Inflammatory macrophage (primary cell): ENCODE results near the gene HLCS.

Source experiments
- DNase-seq, 2 donors: peaks; one replicate each; pipeline ENCODE4 v3.0.0-alpha.2; 2020 to 2022

HLCS gene

DNA sequence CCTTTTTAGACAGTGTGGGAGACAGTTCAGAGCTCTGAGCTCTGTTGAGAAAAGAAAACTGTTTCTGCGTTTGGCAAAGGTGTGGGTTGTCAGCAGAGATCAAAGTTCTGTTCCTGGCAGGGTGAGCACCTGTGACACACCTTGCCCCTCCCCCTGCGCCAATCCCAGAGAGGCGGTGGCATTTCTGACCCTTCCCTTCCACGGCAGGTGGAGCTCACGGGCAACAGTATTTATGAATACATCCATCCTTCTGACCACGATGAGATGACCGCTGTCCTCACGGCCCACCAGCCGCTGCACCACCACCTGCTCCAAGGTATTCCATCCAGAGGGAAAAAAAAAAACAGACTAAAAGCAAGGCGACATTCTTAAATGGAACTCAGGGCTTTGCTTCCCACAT lies 246.9 kb downstream of the HLCS start:
- no peak for DNase-seq

DNA sequence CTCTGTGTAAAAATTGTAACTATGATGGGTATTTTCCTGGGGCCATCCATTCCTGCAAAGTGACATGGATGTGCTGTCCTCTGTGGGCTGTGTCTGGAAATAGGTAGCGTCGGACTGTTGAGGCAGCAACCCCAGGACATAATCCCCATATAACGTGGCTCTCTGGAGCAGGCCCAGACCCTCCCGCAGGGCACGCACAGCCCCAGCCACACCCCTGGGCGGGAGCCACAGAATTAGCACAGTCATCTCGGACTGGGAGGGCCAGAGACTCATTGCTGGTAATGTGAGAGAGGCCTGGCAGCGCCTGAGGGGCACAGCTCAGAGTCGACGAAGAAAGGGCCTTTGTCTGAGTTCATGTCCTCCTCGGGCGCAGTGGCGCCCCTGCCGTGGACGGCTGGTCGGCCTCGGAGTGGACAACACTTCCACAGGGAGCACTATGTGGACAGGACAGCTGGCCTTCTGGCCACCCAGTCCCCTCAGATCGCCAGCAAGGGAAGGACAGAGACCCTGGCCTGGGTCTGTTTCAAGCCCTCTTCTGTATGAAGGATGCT lies 247.4 kb downstream of the HLCS start:
- no peak for DNase-seq

DNA sequence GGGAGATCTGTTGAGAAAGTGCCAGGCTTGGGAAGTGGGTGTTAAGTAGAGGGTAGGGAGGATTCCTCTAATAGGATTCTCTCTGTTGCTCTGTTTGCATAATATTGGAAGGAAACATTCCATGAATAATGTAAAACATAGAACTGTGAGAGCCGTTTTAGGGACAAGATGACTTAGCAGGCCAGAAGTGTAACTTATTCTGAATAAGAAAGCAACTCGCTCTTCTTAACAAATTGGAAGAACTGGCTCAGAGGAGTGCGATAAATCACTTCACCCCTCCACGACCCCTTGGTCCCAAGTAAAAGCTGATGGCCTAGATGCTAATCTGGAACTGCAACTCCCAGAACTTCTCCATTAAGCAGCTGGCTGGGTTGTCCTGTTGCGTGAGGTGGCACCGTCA lies 248.5 kb downstream of the HLCS start:
- no peak for DNase-seq

DNA sequence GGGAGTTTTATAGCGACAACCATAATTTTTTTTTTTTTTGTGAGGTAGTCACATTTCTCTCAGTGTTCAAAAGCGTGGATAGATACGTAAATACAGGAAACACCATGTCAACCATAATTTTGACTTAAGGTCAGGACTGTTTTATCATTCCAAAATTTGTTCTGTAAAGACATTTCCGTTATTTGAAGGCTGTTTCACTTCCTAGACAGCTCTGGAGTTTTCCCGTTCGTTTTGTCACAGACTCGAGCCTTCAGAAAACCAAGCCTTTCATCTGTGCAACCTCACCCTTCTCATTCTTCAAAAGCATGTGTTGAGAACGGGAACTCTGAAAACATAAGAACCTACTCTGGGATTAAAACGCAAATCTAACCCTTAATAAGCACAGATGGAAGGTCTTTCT lies 249.6 kb downstream of the HLCS start:
- DNase-seq: no peak

DNA sequence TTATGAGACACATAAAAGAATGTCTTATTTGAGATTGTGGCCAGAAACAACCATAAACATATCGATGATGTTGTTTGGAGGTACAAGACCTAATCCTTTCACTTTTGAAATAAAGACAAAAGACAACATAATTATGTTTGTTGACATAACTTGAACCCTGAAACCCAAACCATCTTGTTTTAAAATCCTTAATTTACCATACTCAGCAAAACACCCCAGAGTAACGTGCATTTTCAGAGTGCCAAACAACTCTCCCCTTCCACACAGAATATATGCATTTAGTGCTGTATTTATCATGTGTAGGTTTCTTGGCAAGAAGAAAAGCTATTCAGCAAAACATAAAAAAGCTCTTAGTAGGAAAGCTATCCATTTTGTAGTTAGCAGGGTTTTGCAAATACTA lies 250.1 kb downstream of the HLCS start:
- DNase-seq: no peak

DNA sequence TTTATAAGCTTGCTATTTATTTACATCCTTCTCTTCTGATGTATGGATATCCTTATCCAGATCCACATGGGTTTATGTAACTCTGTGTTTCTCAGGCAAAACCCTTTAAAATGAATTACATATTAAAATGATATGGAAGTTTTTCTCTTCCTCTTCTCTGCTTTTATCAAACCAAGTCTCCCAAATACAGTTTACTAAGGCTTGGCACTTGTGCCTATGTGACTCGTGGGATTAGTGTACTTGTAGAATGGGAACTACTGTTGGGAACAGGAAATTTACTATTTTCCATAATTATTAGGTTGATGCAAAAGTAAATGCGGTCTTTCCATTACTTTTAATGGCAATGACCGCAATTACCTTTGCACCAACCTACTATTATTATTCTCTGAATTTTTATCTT lies 252.7 kb downstream of the HLCS start:
- no peak for DNase-seq

DNA sequence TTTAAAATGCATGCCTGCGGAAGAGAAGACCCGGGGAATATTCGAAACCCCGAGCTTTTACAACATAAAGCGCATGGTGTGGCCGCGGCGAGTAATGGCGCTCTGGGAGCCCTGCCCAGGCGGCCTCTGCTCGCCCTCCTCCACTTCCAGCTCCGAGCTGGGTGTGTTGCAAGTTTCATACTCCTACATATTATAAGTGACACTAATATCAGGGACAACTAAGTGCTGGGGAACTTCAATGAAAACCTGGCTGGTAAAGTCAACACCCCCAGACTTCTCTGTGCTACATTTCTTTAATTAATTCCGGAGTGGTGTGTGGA lies 255.8 kb downstream of the HLCS start:
- DNase-seq: peak; percentile 55 to 72

DNA sequence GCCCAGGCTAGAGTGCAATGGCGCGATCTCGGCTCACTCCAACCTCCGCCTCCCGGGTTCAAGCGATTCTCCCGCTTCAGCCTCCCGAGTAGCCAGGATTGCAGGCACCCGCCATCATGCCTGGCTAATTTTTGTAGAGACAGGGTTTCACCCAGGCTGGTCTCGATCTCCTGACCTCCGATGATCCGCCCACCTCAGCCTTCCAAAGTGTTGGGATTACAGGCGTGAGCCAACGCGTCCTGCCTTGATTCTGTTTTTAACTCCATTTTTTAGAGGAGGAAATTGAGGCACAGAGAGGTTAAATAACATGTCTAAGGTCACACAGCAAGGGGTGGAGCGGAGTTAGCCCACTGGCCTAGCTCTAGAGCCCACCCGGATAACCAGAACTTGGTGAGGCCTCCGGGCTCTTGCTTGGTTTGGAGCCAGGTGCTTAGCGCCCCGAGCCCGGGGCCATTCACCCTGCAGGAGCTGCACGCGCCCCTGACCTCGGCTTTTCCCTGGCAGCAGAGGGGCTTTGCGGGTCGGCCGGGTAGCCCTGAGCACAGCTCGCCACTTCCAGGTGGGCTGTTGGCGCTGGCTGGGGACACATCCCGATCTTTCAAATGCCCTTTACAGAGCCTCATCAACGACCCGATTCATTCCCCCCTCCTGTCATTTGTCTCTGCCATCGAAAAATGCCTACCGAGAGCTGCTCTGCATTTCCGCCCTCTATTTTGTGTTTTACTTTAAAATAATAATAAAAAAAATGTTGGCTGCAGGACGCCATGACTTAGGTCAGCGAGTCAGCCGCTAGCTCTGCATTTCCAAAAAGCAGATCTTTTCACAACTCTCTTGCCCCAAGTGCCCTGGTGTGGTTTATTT lies 256.4 kb downstream of the HLCS start:
- no peak for DNase-seq

DNA sequence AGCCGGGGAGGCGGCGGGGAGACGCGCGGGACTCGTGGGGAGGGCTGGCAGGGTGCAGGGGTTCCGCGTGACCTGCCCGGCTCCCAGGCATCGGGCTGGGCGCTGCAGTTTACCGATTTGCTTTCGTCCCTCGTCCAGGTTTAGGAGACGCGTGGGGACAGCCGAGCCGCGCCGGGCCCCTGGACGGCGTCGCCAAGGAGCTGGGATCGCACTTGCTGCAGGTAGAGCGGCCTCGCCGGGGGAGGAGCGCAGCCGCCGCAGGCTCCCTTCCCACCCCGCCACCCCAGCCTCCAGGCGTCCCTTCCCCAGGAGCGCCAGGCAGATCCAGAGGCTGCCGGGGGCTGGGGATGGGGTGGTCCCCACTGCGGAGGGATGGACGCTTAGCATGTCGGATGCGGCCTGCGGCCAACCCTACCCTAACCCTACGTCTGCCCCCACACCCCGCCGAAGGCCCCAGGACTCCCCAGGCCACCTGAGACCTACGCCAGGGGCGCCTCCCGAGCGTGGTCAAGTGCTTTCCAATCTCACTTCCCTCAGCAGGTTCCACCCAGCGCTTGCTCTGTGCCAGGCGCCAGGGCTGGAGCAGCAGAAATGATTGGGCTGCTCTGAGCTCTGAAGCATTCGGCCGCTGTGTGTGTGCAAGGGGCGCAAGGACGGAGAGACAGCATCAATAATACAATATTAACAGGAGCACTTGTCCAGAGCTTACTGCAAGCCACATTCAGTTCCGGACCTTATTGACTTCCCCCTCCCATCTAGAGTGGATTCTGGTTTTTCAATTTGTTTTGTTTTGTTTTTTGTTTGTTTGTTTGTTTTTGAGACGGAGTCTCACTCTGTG lies 257.2 kb downstream of the HLCS start:
- DNase-seq: no peak

DNA sequence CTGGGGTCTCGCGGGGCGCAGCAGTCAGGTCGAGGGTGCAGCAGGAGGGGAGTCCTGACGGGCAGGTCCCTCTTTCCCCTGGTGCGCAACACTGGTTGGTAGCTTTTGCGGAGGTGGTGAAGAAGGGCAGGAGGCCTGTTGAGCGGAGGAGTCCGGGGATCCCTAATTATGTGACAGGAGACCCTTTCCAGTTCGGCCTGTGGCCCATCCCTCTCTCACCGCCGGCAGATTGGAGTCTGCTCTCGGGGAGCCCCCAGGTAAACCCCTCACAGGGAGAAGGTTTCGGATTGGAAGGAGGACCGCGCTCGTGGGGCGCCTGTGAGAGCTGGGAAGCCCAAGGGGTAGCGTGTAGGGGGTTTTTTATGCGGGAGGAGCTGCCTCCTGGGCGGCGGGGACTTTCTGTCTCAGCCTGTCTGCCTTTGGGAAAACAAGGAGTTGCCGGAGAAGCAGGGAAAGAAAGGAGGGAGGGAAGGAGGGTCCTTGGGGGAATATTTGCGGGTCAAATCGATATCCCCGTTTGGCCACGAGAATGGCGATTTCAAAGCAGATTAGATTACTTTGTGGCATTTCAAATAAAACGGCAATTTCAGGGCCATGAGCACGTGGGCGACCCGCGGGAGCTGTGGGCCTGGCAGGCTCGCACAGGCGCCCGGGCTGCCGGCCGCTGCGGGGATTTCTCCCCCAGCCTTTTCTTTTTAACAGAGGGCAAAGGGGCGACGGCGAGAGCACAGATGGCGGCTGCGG lies 258.0 kb downstream of the HLCS start:
- DNase-seq: no peak

DNA sequence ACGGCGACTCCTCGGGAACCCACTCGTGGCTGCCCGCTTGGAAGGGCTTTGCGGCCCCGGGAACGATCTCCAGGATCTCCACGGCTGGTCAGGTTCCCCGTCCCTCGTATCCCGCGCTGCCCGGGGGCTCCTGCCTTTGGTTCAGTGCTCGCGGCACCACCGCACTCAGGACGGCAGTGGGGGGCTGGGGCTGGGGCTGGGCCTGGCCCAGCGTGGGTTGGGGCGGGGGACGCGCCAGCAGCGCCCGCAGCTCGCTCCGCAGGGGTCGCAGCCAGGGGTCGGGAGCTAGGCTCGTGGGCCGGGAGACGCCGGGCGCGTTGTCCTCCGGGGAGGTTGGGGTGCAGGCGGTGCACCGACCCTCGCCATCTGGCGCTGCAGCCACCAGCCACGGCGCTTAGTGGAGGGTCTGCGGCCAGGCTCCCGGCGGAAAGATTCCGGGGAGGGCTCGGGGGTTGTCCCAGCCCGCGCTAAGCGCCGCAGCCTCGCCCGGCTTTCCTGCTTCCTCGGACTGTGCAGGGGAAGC lies 258.6 kb downstream of the HLCS start:
- no peak for DNase-seq

DNA sequence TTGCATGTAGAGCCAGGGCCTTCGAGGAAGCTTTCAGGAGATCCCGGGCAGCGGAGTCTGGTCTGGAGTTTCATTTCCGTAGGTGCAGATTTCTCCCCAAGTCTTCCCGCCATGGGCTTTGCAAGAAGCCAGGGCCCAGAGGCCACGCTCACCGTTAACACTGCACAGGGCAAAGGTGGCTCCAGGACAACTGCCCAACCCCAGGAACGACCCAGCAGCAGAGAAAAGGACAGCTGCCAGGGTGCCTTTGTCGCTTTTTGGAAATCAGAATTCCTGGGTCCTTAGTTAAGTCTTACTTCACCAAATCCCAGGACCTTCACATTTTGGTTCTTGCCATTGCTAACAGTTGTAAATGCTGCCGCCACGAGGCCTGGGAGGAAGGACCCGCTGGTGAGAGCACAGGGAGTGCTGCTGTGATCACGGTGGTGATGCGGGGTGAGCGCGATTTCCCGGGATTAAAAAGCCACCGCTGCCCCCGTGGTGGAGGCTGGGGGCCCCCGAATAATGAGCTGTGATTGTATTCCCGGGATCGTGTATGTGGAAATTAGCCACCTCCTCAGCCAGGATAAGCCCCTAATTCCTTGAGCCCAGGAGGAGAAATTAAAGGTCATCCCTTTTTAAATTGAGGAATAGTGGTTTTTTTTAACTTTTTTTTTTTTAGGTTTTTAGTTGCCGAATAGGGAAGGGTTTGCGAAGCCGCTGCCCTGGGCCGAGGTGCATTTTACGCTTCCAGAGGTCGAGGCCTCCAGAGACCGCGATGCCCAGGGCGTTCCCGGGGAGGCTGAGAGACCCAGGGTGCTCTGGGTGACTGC lies 259.3 kb downstream of the HLCS start:
- no peak for DNase-seq

DNA sequence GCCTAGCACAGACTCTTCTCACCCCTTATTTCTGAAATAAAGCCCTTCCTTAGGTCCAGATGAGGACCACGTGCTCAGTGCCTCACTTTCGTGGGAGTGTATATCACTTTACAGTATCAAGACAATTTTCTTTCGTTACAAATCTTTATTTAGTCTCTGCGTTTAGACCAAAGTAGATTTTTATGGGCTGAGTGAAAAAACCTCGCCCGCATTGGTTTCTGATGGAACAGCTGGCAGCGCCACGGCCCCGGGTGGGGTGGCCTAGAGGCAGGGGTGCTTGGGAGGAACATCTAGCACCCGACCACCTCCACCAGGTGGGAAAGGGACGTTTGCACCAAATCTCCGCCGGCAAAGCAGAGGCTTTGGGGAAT lies 260.0 kb downstream of the HLCS start:
- no peak for DNase-seq

DNA sequence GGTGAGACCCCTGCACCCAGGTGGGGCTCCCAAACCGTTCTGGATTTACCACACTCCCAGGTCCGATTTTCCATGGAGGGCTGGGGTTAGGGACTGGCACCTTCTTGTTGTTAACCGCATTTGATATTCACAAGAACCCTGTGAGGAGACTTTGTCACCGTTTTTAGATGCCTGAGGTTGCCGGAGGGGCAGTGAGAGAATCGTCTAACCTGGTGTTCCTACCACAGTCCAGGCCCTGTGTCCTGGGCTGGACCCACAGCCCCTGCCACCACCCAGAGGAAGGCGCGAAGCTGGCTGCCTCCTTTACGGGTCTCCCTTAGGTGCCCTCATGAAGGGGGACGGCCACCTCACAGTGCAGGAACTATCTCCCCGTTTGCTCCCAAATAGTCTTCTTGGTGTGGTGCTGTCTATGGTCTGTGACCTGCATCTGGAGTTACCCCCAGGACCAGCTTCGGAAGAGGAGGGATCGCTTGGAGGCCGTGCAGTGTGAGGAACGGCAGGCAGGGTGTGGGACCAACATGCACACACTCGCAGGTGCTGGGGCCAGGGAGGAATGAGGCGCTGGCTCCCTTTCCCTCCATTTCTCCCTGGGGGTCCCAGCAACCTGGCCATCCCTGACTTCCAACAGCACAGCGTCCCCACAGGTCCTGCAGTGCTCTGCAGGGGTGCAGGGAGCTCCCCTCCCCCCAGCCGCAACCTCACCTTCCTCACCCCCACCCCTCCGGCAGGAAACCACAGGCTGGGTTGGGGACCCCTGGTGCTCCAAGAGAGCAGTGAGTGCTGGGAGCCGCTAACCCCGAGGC lies 260.6 kb downstream of the HLCS start:
- no peak for DNase-seq

DNA sequence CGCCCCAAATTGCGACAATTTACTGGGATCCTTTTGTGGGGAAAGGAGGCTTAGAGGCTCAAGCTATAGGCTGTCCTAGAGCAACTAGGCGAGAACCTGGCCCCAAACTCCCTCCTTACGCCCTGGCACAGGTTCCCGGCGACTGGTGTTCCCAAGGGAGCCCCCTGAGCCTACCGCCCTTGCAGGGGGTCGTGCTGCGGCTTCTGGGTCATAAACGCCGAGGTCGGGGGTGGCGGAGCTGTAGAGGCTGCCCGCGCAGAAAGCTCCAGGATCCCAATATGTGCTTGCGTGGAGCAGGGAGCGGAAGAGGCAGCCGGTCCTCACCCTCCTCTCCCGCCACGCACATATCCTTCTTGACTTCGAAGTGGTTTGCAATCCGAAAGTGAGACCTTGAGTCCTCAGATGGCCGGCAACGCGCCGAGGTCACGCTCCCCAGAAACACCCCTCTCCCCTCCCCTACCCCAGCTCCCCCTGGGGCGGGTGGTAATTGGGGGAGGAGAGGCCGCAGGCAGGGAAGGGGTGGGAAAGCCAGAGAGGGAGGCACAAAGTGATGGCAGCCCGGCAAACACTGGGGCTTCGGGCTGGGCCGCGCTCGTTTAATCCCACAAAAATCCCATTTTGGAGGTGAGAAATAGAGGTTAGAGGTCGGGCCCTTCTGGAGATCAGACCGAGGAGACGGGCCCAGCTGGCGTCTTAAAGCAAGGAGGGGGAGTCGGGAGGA lies 261.4 kb downstream of the HLCS start:
- no peak for DNase-seq

DNA sequence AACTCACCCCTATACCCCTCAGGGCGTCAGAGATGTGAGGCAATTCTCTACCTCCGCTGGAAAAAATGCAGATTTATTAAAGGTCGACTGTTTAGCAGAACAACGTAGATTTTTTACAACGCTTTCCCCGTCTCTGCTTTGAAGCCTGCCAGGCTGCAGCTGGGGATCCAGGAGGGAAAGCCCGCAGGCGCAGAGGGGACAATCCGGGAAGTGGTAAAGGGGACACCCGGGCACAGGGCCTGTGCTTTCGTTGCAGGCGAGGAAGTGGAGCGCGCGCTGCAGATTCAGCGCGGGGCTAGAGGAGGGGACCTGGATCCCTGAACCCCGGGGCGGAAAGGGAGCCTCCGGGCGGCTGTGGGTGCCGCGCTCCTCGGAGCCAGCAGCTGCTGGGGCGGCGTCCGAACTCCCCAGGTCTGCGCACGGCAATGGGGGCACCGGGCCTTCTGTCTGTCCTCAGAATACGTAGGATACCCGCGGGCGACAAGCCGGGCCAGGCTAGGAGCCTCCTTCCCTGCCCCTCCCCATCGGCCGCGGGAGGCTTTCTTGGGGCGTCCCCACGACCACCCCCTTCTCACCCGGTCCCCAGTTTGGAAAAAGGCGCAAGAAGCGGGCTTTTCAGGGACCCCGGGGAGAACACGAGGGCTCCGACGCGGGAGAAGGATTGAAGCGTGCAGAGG lies 262.1 kb downstream of the HLCS start:
- DNase-seq: no peak

DNA sequence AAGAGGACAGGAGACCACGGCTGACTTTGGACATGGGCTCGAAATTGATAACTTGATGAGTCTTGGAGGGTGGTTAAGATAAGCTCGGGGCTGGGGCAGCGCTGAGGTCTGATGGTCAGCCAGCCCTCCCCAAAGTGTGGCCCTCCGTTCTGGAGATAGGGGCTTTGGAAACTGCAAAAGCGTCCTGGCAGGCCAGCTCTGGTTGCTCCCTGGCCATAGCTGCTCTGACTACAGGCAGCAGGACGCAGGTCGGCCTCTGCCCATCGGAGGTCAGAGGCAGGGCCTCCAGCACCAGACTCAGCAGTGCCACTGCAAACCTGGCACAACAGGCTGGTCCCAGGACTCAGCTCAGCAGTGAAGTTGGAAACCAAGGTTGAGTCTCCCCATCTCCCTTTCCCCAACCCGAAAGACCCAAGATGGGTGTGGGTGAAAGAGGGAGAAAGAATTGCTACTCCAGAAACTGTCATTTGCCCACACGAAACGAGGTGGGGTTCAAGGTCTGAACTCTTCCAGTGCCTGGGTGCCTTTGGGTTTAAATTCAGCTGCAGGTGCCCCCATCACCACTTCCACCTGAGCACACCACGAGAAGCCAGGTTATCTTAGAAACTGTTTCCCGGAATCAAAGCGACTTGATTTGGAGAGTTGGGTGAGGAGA lies 262.7 kb downstream of the HLCS start:
- DNase-seq: no peak

DNA sequence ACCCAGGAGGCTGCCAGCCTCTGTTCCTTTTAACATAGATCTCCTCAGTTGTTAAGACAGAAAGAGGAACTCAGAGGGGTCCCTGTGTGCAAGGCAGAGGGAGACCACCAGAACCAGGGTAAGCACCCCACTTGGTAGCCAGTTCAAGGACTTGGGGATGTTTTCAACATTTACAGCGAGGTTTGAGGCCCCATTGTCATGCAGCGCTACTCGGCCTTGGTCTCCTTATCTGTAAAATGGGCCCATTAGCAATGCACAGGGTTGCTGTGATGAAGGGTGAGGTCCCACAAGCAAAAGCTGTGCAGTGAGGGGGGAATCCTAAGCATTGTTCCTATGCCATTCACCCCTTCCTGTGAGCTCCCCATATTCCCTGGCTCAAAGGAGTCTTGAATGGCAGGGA lies 263.3 kb downstream of the HLCS start:
- no peak for DNase-seq

DNA sequence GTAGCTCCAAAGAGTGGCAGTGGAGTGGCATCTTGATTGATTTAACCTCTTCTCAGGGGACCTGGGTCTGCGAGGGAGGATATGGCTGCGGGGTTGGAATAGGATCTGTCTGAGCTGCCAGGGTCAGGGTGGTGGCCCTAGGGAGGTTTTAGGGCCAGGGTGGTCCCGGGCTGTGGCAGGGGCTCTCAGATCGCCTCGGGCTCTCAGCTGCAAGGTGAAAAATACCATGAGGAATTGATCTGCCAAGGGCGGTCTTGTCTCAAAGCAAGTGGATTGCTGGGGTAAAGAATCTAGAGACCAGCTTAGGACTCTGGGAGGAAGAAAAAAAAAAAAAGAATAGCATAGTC lies 263.9 kb downstream of the HLCS start:
- DNase-seq: no peak
